HG03354 (cell line): Measurements from ENCODE around the gene KCNK5.
A peak's percentile ranks its signal among the peaks of the same experiment; 100 is the strongest.

Experiments used
- ATAC-seq: cut with Tn5 transposase; IDR thresholded peaks from one replicate; pipeline ENCODE4 v1.9.1; 2021; ENCODE audit warnings: mild to moderate bottlenecking; ENCODE audit not compliant: unreplicated experiment, poor library complexity, severe bottlenecking

KCNK5 gene

GRCh38 chr6:39200498-39201020 is 28.7 kb downstream of the KCNK5 start:
- ATAC-seq, result no peak

DNA sequence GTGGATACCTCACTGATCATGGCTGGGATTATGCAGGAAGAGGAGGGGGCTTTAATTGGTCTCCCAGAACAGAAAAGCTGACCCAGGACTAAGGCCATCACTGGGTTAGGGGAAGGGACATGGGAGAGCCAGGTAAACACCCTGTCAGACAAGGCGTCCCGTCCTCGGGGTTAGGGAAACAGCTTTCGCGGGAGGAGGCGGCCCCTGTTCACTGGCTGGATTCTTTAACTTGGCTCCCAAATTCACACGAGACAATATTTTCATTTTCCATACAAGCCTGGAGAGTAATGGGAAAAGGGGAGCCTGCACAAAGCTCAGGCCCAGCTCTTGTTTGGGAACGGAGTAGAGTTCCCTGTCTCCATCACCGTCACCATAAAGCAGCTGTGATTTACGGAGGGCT is 29.3 kb downstream of the KCNK5 start:
- no peak for ATAC-seq

GRCh38 chr6:39199231-39199940 is 29.9 kb downstream of the KCNK5 start:
- no peak for ATAC-seq

- no peak for ATAC-seq
These were observed 30.7 kb downstream of the KCNK5 start for GRCh38 chr6:39198528-39198927.

DNA sequence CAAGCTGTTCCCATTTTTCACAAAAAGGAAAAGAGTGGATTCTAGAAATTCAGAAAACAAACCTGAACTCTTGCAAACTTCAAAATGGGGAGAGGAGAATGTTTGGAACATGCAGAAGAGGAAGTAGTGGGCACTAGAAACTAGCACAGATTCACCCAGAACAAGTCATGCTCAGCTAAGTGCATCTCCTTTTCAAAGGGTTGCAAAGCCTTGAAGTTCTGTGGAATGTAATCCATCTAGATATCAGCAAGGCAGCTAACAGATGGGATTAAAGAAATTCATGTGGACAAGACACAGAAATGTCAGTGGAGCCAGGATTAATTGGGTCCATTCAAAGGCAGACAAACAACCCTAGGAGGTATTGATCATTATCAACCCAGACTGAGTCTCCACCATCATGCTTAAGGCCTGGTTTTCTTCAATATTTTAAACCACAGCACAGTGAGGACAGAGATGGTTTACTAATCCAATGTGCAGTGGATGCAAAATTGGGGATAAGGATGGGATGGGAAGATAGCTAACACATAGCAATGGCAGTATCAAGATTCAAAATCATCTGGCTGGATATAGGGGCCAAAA is 31.3 kb downstream of the KCNK5 start:
- no peak for ATAC-seq

DNA sequence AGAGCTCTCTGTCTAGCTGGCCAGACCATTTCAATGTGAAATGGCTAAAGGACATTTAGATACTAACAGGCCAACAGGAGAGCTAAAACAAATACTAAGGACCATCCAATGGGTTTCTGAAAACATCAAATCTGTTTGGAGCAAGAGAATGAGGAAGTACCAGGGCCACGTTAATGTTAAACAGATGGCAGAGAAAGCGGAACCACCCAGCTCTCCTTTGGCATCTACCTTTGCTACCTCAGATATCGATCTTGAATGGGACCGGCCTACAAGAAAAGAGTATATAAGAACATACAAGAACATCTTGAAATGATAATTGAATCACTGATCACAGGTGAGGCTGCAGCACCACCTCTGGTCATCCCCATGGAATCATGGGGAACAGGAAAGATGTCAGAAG is 31.8 kb downstream of the KCNK5 start:
- ATAC-seq, result no peak

GRCh38 chr6:39196673-39197091 is 32.6 kb downstream of the KCNK5 start:
- no peak for ATAC-seq

DNA sequence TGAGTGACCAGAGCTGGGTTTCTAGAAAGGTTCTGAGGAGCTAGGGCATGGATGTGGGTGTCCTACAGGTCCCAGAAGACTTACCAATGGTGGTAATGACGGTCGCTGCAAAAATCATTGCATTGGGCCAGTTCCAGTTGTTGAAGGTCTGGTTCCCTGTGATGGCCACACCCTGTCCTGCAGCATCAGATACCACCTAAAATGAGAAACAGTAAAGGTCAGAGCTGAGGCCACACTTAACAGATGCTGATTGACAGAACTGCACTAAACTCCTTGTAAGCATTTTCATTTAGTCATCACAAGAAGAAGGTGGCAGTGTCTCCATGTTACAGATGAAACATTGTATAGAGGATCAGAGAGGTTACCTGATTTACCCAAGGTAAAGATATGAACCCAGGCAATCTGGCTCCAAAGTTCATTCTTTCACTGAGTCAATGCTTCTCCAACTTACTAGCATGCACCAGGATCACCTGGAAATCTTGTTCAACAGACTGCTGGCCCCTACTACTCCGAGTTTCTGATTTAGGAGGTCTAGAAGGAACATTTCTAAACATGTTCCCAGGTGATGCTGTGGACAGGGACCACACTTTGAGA is 33.4 kb downstream of the KCNK5 start:
- ATAC-seq, result no peak

DNA sequence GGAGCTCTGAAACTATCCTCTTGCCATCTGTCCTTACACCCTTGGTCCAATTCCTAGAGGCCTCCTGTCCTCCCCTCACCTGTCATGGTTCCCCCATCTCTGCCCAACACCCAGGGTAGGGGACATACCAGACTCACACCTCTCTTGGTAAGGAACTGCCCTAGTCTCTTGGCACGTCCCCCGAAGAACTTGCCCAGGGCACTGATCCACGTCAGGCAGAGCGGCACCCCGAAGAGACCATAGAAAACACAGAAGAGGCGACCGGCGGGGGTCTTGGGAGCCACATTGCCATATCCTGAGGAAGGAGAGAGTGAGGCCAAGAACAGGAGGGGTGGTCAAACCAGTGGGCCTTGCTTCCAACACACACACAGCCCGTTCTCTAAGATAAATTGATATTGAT is 34.8 kb downstream of the KCNK5 start:
- no peak for ATAC-seq

GRCh38 chr6:39193201-39193791 is 36.0 kb downstream of the KCNK5 start:
- ATAC-seq, result no peak

DNA sequence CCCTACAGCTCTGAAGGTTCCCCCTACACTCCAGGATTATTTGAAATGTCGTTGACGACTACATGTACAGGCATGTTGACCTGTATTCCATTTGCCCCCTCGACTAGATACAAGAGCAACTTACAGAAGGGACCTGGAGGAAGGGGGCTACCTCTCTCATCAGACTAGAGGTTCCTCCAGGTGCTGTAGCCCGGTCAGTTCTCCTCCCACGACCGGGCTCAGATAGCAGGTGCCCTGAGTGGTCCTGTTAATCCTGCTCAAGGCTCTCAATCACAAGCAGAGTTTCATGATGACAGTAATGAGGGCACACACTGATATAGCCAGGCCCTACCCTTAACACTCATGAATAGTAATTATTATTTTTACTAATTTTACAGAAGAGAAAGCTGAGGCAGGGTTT is 36.5 kb downstream of the KCNK5 start:
- no peak for ATAC-seq

DNA sequence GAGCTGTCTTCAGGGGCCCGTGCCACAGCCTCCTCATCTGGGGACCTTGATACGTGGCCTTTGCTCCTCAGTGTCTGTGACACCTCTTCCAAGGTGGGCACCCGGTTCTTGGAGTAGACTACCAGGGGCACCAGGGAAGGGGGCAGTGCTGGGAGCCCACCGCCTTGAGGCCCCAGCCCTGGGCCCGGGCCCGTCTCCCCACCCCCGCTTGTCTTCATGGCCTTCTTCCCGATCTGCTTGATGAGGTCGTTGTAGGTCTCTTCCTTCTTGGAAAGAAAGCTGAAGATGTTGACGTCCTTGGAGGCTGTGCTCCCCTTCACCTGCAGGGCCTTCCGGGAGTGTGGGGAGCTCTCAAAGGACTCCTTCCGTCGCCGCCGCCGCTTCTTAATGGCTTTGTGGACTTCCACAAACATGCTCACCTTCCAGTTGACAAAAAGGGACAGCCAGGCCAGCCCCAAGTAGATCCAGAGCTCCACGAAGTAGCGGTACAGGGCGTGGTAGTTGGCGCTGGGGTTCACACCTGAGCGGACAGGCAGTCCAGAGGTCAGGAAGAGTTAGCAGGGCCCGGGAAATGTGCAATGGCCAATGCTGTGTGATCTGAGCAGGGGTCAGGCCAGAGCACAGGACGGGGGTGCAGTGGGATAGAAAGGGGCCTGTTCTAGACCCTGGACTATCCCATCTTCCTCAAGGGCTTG is 37.9 kb downstream of the KCNK5 start:
- ATAC-seq, result no peak

- ATAC-seq, result no peak
These were observed 38.6 kb downstream of the KCNK5 start for GRCh38 chr6:39190545-39191235.

DNA sequence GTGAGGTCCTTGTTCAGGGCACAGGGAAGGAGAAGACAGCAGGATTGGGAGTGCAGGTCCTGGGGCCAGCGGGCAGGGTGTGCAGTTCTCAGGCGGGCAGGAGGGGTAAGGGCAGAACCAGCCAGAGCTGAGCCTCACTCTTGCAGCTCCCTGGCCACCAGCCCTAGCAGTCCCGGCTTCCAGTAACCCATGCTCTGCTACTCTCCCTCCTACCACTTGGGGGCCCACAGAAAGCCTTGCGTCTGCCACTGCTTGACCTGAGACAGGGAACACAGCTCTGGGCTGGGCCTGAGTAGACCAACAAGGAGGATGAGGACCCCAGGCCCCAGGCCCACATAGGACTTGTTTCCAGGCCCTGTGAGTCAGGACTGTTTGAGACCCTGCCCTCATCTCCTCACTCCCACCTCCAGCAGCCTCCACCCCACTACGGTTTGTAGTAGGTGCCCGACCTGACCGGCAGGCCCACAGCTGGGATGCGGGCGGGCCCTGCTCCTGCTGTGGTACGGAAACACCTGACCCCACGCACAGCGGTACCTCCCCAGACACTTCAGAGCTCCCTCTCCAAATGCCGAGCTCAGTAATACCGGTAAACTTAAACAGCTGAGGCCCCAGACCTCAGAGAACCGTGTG is 39.2 kb downstream of the KCNK5 start:
- peak; percentile 63 for ATAC-seq

- no peak for ATAC-seq
These were observed 40.1 kb downstream of the KCNK5 start for GRCh38 chr6:39189131-39189530.

GRCh38 chr6:39188571-39188970 is 40.7 kb downstream of the KCNK5 start:
- ATAC-seq, result no peak

DNA sequence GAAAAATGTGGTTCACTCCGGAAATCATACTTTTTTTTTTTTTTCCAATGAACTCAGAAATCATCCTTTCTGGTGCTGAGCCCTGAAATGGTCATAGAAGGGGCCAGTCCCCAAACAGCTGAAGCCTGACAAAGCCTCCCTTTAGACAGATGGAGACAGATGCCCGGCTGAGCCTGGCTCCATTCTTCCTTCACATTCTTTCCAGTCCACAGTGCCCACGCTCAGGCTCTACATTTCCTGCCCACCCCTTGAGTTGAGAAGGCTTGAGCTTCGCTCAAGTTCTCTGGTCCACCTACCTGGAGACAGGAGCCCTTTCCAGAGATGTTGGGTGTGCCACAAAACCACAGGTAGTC is 41.2 kb downstream of the KCNK5 start:
- no peak for ATAC-seq

- ATAC-seq, result no peak
These were observed 44.2 kb downstream of the KCNK5 start for GRCh38 chr6:39184906-39185580.

DNA sequence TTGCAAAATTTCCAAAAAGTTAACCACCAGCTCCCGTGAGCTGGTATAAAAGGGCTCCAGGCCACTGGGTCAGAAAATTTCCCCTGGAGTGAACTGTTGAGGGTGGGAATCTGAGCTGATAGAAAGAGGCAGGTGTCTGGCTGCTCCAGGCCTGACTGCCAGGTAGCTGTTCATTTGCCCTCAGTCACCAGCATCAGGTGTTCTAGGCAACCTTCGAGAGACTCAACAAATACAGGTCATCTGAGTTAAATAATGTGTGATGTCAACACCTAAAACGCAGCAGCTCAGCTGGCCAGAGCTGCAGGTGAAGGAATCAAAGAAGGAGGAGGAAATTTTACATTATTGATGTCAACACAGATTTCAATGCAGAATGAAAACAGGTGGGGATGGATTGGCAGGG is 46.7 kb downstream of the KCNK5 start:
- no peak for ATAC-seq
